ENCODE results near the gene ENO2. TPM values are rescaled to one million over a fixed set of nuclear protein-coding genes. Genes with fewer than 3 reads are reported as not detected.

Gene ENO2
- total and polyA plus RNA-seq, 4 donors: 1.1 to 3.1 (median 1.4) TPM

DNA sequence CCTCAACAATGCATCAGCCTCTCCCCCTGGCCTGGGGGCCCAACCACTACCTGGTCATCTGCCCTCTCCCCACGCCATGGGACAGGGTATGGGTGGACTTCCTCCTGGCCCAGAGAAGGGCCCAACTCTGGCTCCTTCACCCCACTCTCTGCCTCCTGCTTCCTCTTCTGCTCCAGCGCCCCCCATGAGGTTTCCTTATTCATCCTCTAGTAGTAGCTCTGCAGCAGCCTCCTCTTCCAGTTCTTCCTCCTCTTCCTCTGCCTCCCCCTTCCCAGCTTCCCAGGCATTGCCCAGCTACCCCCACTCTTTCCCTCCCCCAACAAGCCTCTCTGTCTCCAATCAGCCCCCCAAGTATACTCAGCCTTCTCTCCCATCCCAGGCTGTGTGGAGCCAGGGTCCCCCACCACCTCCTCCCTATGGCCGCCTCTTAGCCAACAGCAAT, 21.8 kb downstream of the ENO2 start:
- TF ChIP-seq RXRA (IDR thresholded peaks at IDR 0.05) (no peak), FOXA2 (IDR thresholded peaks at IDR 0.05) (no peak), HNF4A (conservative IDR thresholded peaks at IDR 0.05) (no peak), RAD21 (IDR thresholded peaks at IDR 0.05) (no peak), GABPA (IDR thresholded peaks at IDR 0.05 in 1 of 2, conservative IDR thresholded peaks at IDR 0.05 in 1 of 2) (no peak), SP1 (IDR thresholded peaks at IDR 0.05) (no peak), YY1 (IDR thresholded peaks at IDR 0.05) (no peak)
- no peaks in the 10 kb centered on the region for H3K9me3 ChIP-seq (ENCODE audit: control insufficient read depth in 4 of 4, low read length in 3 of 4)
- no peak overlapping the region for H3K27ac ChIP-seq (ENCODE audit: low read depth in 1 of 2, low read length in 2 of 2)
- 89% methylated on average over 3 of the region's 3 CpGs for WGBS
- DNase-seq (ENCODE audit: low spot score): no peak
- no peak overlapping the region for H3K9ac ChIP-seq (ENCODE audit: low read depth in 1 of 2, low read length in 2 of 2)
- H3K4me3 ChIP-seq (ENCODE audit: low read depth in 1 of 3, low read length in 3 of 3): no peak overlapping the region
- H3K4me1 ChIP-seq (ENCODE audit: control insufficient read depth in 4 of 4, insufficient read depth in 4 of 4, low read length in 3 of 4): peaks cover 9 to 33% (median 15%) of the 10 kb centered on the region in 4 donors
- H3K27me3 ChIP-seq (ENCODE audit: control insufficient read depth in 4 of 4, insufficient read depth in 4 of 4, low read length in 3 of 4): no peaks in the 10 kb centered on the region
- peaks cover 0 to 14% (median 7%) of the 10 kb centered on the region in 4 donors for H3K36me3 ChIP-seq (ENCODE audit: control insufficient read depth in 4 of 4, insufficient read depth in 3 of 4, low read depth in 1 of 4, low read length in 3 of 4)

DNA sequence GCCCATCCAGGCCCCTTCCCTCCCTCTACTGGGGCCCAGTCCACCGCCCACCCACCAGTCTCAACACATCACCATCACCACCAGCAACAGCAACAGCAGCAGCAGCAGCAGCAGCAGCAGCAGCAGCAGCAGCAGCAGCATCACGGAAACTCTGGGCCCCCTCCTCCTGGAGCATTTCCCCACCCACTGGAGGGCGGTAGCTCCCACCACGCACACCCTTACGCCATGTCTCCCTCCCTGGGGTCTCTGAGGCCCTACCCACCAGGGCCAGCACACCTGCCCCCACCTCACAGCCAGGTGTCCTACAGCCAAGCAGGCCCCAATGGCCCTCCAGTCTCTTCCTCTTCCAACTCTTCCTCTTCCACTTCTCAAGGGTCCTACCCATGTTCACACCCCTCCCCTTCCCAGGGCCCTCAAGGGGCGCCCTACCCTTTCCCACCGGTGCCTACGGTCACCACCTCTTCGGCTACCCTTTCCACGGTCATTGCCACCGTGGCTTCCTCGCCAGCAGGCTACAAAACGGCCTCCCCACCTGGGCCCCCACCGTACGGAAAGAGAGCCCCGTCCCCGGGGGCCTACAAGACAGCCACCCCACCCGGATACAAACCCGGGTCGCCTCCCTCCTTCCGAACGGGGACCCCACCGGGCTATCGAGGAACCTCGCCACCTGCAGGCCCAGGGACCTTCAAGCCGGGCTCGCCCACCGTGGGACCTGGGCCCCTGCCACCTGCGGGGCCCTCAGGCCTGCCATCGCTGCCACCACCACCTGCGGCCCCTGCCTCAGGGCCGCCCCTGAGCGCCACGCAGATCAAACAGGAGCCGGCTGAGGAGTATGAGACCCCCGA, 22.5 kb downstream of the ENO2 start:
- H3K27me3 ChIP-seq (ENCODE audit: control insufficient read depth in 4 of 4, insufficient read depth in 4 of 4, low read length in 3 of 4): no peaks in the 10 kb centered on the region
- no peak for TF ChIP-seq TAF1 (conservative IDR thresholded peaks at IDR 0.05)
- TF ChIP-seq, protein P1, sequence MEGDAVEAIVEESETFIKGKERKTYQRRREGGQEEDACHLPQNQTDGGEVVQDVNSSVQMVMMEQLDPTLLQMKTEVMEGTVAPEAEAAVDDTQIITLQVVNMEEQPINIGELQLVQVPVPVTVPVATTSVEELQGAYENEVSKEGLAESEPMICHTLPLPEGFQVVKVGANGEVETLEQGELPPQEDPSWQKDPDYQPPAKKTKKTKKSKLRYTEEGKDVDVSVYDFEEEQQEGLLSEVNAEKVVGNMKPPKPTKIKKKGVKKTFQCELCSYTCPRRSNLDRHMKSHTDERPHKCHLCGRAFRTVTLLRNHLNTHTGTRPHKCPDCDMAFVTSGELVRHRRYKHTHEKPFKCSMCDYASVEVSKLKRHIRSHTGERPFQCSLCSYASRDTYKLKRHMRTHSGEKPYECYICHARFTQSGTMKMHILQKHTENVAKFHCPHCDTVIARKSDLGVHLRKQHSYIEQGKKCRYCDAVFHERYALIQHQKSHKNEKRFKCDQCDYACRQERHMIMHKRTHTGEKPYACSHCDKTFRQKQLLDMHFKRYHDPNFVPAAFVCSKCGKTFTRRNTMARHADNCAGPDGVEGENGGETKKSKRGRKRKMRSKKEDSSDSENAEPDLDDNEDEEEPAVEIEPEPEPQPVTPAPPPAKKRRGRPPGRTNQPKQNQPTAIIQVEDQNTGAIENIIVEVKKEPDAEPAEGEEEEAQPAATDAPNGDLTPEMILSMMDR (IDR thresholded peaks at IDR 0.05; ENCODE audit: low read depth, low read length, missing input control): no peak
- no peak for TF ChIP-seq YY1 (IDR thresholded peaks at IDR 0.05)
- no peak for TF ChIP-seq HNF4G (IDR thresholded peaks at IDR 0.05)
- no peak for TF ChIP-seq ATF3 (IDR thresholded peaks at IDR 0.05)
- TF ChIP-seq REST (IDR thresholded peaks at IDR 0.05): no peak
- TF ChIP-seq EGR1 (IDR thresholded peaks at IDR 0.05; ENCODE audit: low read depth in 2 of 2): no peak
- no peak for TF ChIP-seq HNF4A (conservative IDR thresholded peaks at IDR 0.05)
- no peak for TF ChIP-seq MAX (IDR thresholded peaks at IDR 0.05)
- H3K9ac ChIP-seq (ENCODE audit: low read depth in 1 of 2, low read length in 2 of 2): peak overlapping the region; percentile 17 to 91
- H3K9me3 ChIP-seq (ENCODE audit: control insufficient read depth in 4 of 4, low read length in 3 of 4): no peaks in the 10 kb centered on the region
- WGBS: 41% methylated on average over 36 of the region's 36 CpGs
- H3K27ac ChIP-seq (ENCODE audit: low read depth in 1 of 2, low read length in 2 of 2): peak overlapping the region; percentile 91 to 96
- DNase-seq (ENCODE audit: low spot score): no peak
- H3K36me3 ChIP-seq (ENCODE audit: control insufficient read depth in 4 of 4, insufficient read depth in 3 of 4, low read depth in 1 of 4, low read length in 3 of 4): peaks cover 0 to 14% (median 7%) of the 10 kb centered on the region in 4 donors
- peak overlapping the region in 2 of 3 donors; percentile 29 to 66 for H3K4me3 ChIP-seq (ENCODE audit: low read depth in 1 of 3, low read length in 3 of 3)
- H3K4me1 ChIP-seq (ENCODE audit: control insufficient read depth in 4 of 4, insufficient read depth in 4 of 4, low read length in 3 of 4): peaks cover 11 to 38% (median 19%) of the 10 kb centered on the region in 4 donors
